H54 (cell line): ENCODE data around the gene MAD2L1BP.
"Not testable (repeated sequence)": the region's sequence is repeated elsewhere in the genome, so short reads cannot be mapped to it uniquely, and the experiment has no call there.

Experiments
- DNase-seq: peaks from one replicate; pipeline ENCODE4 v3.0.0; 2011; ENCODE audit warnings: low spot score, mixed read lengths; ENCODE audit not compliant: insufficient read length
- FAIRE-seq: peaks from 3 replicates; lab custom pipeline; 2011; peaks lifted over from hg19 to GRCh38; lab: Jason Lieb, UNC
- POLR2A ChIP-seq: IDR thresholded peaks from 2 replicates; pipeline ENCODE4 v1.6.1; 2011; ENCODE audit warnings: low read depth, mild to moderate bottlenecking, low read length

Gene MAD2L1BP

DNA sequence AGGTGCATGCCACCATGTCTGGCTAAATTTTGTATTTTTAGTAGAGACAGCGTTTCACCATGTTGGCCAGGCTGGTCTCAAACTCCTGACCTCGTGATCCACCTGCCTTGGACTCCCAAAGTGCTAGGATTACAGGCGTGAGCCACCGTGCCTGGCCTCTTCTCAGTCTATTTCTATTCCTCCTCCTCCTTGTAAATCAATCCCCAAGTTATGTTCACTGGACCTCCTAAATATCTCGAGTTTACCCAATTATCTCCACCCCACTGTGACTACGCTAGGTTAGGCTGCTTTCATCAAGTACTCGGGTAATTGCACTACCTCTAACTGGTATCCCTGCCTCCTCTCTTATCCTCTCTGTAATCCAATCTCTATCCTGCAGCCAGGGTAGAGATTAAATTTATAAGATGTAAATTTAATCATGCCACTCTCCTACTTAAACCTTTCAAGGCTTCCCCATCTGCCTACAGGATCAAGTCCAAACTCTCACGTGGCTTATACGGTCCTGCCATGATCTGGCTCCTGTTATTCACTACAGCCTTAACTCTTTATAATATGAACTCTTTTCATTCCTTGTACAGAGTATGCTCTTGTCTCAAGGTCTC, 837 bp upstream of the MAD2L1BP start:
- no peak for TF ChIP-seq POLR2A
- FAIRE-seq = no peak
- no peak for DNase-seq

DNA sequence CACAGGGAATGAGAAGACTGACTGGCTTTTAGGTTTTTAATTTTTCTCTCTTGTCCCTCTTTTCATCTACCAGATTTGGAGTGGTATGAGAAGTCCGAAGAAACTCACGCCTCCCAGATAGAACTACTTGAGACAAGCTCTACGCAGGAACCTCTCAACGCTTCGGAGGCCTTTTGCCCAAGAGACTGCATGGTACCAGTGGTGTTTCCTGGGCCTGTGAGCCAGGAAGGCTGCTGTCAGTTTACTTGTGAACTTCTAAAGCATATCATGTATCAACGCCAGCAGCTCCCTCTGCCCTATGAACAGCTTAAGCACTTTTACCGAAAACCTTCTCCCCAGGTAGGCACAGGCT, 644 bp downstream of the MAD2L1BP start:
- DNase-seq = no peak
- TF ChIP-seq POLR2A = no peak
- FAIRE-seq = no peak

DNA sequence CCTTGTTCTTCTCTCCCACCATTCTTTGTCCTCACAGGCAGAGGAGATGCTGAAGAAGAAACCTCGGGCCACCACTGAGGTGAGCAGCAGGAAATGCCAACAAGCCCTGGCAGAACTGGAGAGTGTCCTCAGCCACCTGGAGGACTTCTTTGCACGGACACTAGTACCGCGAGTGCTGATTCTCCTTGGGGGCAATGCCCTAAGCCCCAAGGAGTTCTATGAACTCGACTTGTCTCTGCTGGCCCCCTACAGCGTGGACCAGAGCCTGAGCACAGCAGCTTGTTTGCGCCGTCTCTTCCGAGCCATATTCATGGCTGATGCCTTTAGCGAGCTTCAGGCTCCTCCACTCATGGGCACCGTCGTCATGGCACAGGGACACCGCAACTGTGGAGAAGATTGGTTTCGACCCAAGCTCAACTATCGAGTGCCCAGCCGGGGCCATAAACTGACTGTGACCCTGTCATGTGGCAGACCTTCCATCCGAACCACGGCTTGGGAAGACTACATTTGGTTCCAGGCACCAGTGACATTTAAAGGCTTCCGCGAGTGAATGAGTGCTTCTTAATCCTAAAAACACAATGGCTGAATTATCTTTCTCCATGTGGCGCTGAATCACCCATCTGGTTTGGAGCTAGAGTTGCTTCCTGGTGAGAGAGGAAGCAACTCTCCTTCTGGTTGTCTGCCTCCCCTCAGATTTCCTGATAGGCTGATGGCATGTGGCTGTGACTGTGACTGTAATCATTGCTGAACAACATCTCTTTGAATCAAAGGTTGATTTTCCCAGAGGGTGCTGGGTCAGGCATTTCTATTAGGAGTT, 4.6 kb downstream of the MAD2L1BP start:
- no peak for FAIRE-seq
- no peak for DNase-seq
- no peak for TF ChIP-seq POLR2A

DNA sequence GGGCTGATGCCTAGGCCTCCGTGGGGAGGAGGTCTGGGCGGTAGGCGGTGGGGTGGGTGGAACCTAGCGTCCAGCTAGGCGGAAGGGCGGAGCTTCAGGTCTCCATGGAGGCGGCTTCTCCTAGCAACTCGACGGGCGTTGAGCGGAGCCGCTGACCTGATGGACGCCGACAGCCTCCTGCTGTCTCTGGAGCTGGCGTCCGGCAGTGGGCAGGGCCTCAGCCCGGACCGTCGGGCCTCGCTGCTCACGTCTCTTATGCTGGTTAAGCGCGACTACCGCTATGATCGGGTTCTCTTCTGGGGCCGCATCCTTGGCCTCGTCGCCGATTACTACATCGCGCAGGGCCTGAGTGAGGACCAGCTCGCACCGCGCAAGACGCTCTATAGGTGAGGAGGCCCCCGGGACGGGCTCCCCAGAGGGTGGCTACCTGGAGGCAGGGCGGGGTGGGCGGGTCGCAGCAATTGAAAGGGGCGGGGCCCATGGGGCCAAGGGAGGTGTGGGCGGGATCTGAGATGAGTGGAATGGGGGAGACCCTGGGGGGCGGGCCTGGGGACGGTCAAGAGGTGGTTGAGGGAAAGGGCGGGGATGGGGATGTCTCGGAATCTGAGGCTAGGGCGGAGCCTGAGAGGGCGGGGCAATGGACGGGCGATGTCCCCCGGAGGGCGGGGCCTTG, 9.4 kb downstream of the MAD2L1BP start, which contains the start of gene RSPH9:
Gene RSPH9, plus strand, starts transcription at position 97 of the 673 bp plus-strand sequence. Its CDS starts 63 bp downstream, at position 160.
- DNase-seq = no peak
- TF ChIP-seq POLR2A = no peak
- no peak for FAIRE-seq

DNA sequence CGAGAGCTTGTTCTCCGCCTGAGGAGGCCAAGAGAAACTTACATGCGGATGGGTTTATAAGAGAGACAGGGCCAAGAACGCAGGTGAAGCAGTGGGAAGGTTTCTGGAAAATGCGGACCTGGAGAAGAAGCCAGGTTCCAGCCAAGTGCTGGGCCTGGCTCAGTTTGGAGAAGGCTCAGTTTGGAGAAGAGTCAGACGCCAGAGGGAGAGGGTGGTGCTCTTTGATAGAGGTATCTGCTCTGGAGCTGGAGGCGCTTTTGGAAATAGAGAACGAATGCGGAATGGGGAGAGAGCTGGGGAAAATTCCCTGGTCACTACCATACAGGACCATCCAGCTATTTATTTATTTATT, 9.9 kb downstream of the MAD2L1BP start:
- no peak for DNase-seq
- no peak for FAIRE-seq
- no peak for TF ChIP-seq POLR2A

DNA sequence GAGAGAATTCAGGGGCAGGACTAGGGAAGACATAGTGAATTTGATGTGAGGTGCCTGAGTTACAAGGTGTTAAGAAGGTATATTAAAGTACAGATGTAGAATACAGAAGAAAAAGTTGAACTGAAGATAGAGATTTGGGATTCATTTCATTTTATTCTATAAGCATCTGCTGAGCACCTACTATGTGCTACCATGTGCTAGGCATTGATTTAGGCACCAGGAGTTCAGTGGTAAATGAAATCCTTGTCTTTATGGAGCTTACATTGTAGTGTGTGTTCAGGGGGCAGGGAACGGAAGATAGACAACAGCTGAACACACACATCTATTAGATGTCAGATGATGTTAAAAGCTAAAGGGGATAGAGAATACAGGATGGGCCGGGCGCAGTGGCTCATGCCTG, 12.0 kb downstream of the MAD2L1BP start:
- DNase-seq (no peak), FAIRE-seq (no peak)
- no peak for TF ChIP-seq POLR2A

DNA sequence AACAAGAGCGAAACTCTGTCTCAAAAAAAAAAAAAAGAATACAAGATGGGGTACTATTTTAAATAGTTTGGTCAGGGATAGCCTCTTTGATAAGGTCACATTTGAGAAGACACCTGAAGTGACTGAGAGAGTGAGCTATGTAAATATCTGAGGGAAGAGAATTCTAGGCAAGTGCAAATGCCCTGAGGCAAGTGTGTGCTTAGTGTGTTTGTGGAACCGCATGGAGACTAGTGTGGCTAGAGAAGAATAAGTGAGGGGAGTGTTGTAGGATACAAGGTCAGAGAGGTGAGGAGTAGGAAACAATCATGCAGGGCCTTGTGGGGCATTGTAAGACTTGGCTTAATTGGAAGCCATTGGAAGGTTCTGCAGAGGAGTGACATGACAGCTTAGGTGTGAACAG, 12.6 kb downstream of the MAD2L1BP start:
- no peak for DNase-seq
- no peak for TF ChIP-seq POLR2A
- no peak for FAIRE-seq

DNA sequence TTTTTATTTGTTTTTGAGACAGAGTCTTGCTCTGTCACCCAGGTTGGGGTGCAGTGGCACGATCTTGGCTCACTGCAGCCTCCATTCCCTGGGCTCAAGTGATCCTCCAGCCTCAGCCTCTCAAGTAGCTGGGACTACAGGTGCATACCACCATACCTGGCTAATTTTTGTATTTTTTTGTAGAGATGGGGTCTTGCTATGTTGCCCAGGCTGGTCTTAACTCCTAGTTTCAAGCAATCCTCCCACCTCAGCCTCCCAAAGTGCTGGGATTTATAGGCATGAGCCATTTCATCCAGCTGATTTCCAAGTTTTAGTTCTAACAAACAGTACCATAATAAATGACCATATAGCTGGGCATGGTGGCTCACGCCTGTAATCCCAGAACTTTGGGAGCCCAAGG, 17.2 kb downstream of the MAD2L1BP start:
- not testable (repeated sequence) for DNase-seq, FAIRE-seq

DNA sequence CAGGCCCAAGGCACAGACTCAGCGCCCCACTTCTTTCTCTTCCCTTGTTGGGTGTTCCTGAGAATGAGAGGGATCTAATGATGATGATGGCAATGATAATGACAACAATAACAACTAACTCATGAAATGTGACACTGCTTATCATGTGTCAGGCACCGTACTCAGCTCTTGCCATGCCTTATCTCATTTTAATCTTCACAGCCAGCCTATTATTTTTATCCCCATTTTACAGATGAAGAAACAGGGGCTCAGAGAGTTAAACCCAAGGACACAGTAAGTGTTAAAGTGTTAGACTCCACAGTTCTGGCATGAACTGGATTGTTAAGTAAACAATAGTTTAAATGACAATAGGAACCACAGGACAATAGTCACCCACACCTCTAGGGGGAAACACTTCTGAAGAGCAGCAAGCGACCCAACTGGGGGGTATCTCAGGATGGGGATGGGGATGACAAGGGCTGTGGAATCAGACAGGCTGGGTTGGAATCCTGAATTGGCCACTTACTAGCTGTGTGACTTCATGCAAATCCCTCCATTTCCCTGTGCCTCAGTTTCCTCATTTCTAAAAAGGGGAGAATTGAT, 21.7 kb downstream of the MAD2L1BP start:
- TF ChIP-seq POLR2A = no peak
- DNase-seq (no peak), FAIRE-seq (no peak)

DNA sequence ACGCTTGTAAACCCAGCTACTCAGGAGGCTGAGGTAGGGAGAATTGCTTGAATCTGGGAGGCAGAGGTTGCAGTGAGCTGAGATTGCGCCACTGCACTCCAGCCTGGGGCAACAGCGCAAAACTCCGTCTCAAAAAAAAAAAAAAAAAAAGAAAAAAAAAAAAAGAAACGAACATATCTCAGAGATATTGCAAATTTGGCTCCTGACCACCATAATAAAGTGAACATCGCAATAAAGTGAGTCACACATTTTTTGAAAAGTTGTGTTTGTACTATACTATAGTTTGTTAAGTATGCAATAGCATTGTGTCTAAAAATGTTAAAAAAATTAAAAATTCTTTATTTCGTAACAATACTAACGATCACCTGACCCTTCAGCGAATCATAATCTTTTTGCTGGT, 22.5 kb downstream of the MAD2L1BP start:
- DNase-seq (no peak), FAIRE-seq (no peak)
- TF ChIP-seq POLR2A = no peak

DNA sequence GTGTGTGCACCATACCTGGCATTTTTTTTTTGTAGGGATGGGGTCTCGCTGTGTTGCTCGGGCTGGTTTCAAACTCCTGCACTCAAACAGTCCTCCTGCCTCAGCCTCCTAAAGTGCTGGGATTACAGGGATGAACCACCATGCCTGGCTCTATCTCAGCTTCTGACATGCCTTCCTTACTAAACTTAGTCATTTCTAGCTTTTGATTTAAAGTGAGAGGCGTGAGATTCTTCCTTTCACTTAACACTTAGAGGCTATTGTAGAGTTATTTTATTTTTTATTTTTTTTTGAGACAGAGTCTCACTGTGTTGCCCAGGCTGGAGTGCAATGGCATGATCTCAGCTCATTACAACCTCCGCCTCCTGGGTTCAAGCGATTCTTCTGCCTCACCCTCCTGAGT, 27.3 kb downstream of the MAD2L1BP start:
- not testable (repeated sequence) for FAIRE-seq, DNase-seq

DNA sequence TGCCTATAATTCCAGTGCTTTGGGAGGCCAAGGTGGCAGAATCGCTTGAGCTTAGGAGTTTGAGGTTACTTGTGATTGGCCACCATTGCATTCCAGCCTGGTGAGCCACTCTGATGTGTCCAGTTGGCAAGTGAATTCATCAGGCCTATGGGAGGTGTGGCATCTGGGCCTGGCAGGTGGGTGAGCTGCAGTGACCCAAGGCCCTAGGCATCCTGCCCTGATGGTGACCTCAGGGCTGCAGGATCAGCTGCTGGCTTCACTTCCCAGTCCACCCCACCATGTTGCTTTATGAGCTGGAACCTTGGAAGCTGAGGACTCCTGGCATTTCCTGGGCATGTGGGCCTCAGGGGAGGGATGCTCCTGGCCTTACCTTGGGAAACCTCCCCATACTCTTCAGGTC, 29.7 kb downstream of the MAD2L1BP start:
- FAIRE-seq (no peak), DNase-seq (peak; percentile 89)
- no peak for TF ChIP-seq POLR2A

DNA sequence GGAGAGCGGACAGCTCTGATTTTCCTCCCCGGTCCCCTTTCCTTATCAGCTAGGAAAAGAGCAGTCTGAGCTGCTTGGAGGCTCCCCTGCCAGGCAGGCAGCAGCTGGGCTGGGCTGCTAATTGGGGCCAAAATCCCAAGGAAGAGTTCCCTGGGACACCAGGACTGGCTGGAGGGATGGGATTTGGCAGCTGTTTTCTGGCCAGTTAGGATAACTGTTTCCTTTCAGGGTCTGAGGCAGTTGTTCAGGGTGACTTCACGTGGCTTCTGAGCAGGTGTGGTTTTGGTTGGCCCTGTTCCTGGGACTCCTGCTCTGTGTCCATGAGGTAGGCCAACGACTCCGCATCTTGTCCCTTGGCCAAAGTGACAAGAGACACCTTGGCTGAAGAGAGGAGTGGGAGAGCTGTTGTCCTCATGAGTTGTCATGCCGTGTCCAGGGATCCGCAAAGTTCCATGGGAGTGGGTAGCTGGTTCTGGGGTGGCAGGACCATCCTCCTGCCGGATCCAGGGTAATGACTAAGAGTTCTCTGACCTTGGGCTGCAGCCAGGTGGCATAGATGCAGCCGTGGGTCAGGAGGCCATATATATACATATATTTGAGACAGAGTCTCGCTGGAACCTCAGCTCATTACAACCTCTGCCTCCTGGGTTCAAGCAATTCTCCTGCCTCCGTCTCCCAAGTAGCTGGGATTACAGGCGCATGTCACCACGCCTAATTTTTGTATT, 30.7 kb downstream of the MAD2L1BP start:
- DNase-seq = no peak
- FAIRE-seq = no peak
- no peak for TF ChIP-seq POLR2A
